NB4 (cell line): ENCODE results near the gene RBMS3.

Source experiments
- CTCF ChIP-seq: IDR thresholded peaks from one replicate; pipeline ENCODE4 v1.5.1; 2012; ENCODE audit warnings: low read depth, low read length
- MAX ChIP-seq: IDR thresholded peaks from 2 replicates; pipeline ENCODE4 v1.6.1; 2011; ENCODE audit warnings: low read depth, low read length
- MYC ChIP-seq: IDR thresholded peaks from 2 replicates; pipeline ENCODE4 v1.6.1; 2011; ENCODE audit warnings: low read depth, low read length
- POLR2A ChIP-seq: IDR thresholded peaks from 2 replicates; pipeline ENCODE4 v1.6.1; 2011; ENCODE audit warnings: mild to moderate bottlenecking; ENCODE audit not compliant: insufficient read length; ENCODE audit errors: extremely low read depth

GRCh38 chr3:29466442-29466841, 185.6 kb downstream of the RBMS3 start:
- no peak for TF ChIP-seq CTCF
- no peak for TF ChIP-seq POLR2A
- no peak for TF ChIP-seq MAX
- TF ChIP-seq MYC, result no peak
